Left lung (tissue), 10 donors: ENCODE data around the gene PRIM1. TPM values are rescaled to one million over a fixed set of nuclear protein-coding genes. Genes with fewer than 3 reads are reported as not detected.

ENCODE experiments used
- ATAC-seq: fragments of 200-7000 bp; cut with Tn5 transposase; one replicate; pipeline ENCODE4 v1.9.1; 2020; ENCODE audit warnings: moderate library complexity
- DNase-seq, 4 donors: peaks; one replicate each; pipeline ENCODE4 v3.0.0-alpha.2; 2013 to 2020
- H3K27ac ChIP-seq, 2 donors: fragments of 200-600 bp; sonication (generic) in 1 of 2; one replicate each; pipeline versions ENCODE4 v1.5.0 to v1.8.0; 2020 to 2021
- H3K27me3 ChIP-seq, 2 donors: fragments of 200-600 bp; sonication (generic) in 1 of 2; one replicate each; pipeline versions ENCODE4 v1.5.0 to v1.8.0; 2020 to 2021
- H3K36me3 ChIP-seq, 2 donors: fragments of 200-600 bp; sonication (generic) in 1 of 2; one replicate each; pipeline versions ENCODE4 v1.5.0 to v1.8.0; 2020 to 2021
- H3K4me1 ChIP-seq, 2 donors: fragments of 200-600 bp; one replicate each; pipeline ENCODE4 v1.8.0; 2021
- H3K4me3 ChIP-seq, 2 donors: fragments of 200-600 bp; sonication (generic) in 1 of 2; one replicate each; pipeline versions ENCODE4 v1.5.0 to v1.8.0; 2020 to 2021; ENCODE audit warnings: mild to moderate bottlenecking in 1 of 2
- H3K9me3 ChIP-seq, 2 donors: fragments of 200-600 bp; sonication (generic) in 1 of 2; one replicate each; pipeline versions ENCODE4 v1.5.0 to v1.8.0; 2020 to 2021
- intact Hi-C, 2 donors: fragments of 100-400 bp; cut with DNase I; formaldehyde crosslinking; loops; one replicate each; pipeline versions ENCODE4 v1.11.2 to v1.14.2; 2022
- polyA plus RNA-seq, 6 donors: library from polyadenylated mRNA; unstranded; fragments of 120-200 nt; gene quantifications; one replicate each; pipeline ENCODE4 v1.2.1, GENCODE V29; 2013; ENCODE audit not compliant: insufficient read length in 6 of 6
- total RNA-seq, 2 donors: library from RNA; stranded (reverse); fragmentation: NEBNext Ultra II Directional; extraction: Animal tissue kit (Norgen Biotek cat#: 25700); gene quantifications; one replicate each; pipeline ENCODE4 v1.2.1, GENCODE V29; 2021
- TF ChIP-seq, protein P1 (sequence below), 2 donors: fragments of 200-600 bp; sonication (generic) in 1 of 2; IDR thresholded peaks; one replicate each; pipeline versions ENCODE4 v1.5.0 to v1.8.0; 2021; ENCODE audit warnings: antibody characterized with exemption in 2 of 2
- donor health status: DM: no; HTN: yes; CAD: no.
- donor health status: DM: no; HTN: no; CAD: no.

Gene PRIM1
- total and polyA plus RNA-seq, 8 donors: 7.2 to 28.5 (median 20.8) TPM

DNA sequence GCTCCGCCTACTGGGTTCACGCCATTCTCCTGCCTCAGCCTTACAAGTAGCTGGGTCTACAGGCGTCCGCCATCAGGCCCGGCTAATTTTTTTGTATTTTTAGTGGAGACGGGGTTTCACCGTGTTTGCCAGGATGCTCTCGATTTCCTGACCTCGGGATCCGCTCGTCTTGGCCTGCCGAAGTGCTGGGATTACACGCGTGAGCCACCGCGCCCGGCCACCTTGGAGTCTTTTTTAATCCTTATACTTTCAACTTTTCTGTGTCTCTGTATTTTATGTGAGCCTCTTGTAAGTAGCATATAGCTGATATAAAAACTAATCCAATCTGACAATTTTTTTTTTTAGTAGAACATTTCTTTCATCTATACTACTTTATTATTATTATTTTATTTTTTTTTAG is 26.6 kb upstream of the PRIM1 start:
- Histone ChIP-seq H3K4me3 (no peak overlapping the region), H3K9me3 (no peaks in the 10 kb centered on the region), H3K27me3 (no peaks in the 10 kb centered on the region), H3K27ac (no peak overlapping the region), H3K4me1 (peaks cover 0 to 10% of the 10 kb centered on the region in 2 donors), H3K36me3 (no peaks in the 10 kb centered on the region)
- DNase-seq (peak in 1 of 4 donors; percentile 54), ATAC-seq (no peak)
- intact Hi-C loops: no loop called here
- TF ChIP-seq, protein P1, sequence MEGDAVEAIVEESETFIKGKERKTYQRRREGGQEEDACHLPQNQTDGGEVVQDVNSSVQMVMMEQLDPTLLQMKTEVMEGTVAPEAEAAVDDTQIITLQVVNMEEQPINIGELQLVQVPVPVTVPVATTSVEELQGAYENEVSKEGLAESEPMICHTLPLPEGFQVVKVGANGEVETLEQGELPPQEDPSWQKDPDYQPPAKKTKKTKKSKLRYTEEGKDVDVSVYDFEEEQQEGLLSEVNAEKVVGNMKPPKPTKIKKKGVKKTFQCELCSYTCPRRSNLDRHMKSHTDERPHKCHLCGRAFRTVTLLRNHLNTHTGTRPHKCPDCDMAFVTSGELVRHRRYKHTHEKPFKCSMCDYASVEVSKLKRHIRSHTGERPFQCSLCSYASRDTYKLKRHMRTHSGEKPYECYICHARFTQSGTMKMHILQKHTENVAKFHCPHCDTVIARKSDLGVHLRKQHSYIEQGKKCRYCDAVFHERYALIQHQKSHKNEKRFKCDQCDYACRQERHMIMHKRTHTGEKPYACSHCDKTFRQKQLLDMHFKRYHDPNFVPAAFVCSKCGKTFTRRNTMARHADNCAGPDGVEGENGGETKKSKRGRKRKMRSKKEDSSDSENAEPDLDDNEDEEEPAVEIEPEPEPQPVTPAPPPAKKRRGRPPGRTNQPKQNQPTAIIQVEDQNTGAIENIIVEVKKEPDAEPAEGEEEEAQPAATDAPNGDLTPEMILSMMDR (IDR thresholded peaks at IDR 0.05): no peak

DNA sequence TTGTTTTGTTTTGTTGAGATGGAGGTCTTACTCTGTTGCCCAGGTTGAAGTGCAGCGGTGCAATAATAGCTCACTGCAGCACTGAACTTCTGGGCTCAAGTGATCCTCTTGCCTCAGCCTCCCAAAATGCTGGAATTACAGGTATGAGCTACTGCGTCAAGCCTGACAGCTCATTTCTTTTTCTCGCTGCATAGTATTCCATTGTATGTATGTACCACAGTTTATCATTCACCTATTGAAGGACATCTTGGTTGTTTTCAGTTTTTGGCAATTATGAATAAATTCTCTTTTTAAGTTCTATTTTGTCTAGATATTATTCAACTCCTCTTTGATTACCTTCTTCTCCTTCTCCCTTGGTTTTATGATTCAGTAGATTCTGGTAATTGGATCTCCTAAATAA is 24.5 kb upstream of the PRIM1 start:
- Histone ChIP-seq H3K27me3 (no peaks in the 10 kb centered on the region), H3K4me3 (no peak overlapping the region), H3K27ac (no peak overlapping the region), H3K36me3 (no peaks in the 10 kb centered on the region), H3K9me3 (no peaks in the 10 kb centered on the region), H3K4me1 (peaks cover 0 to 10% of the 10 kb centered on the region in 2 donors)
- intact Hi-C loops: no loop called here
- DNase-seq (no peak), ATAC-seq (no peak)
- TF ChIP-seq, protein P1 (IDR thresholded peaks at IDR 0.05): no peak

DNA sequence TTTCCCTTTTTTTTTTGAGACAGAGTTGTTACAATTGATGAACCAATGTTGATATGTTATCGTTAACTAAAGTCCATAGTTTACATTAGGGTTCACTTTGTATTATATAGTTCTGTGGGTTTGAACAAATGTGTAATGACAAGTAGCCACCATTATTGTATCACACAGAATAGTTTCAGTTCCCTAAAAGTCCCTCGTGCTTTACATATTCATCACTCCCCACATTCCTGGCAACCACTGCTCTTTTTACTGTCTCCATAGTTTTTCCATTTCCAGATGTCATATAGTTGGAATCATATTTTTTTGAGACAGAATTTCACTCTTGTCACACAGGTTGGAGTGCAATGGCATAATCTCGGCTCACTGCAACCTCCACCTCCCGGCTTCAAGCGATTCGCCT is 23.5 kb upstream of the PRIM1 start:
- no peak for DNase-seq
- TF ChIP-seq, protein P1 (IDR thresholded peaks at IDR 0.05): no peak
- Histone ChIP-seq H3K36me3 (no peaks in the 10 kb centered on the region), H3K27ac (no peak overlapping the region), H3K4me1 (peaks cover 0 to 10% of the 10 kb centered on the region in 2 donors), H3K4me3 (no peak overlapping the region), H3K27me3 (no peaks in the 10 kb centered on the region), H3K9me3 (no peaks in the 10 kb centered on the region)
- no peak for ATAC-seq
- intact Hi-C loops: no loop called here

DNA sequence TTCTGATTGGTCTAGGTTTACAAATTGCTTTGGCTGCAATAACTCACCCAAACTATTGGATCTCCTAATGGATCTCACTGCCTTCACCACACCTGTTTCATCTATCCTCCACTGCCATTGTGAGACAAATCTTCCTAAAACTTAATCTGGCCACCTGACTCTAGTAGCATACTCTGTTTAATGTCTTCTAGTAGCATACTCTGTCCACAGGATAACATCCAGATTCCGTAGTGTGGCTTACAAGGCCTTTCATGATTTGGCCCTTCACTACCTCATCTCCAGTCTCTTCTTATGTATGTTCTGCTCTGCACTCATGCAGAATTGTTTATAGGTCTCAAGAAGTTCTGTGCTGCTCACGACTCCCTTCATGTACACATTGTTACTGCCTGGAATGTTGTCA is 21.0 kb upstream of the PRIM1 start:
- no peaks in the 10 kb centered on the region for H3K36me3 ChIP-seq
- TF ChIP-seq, protein P1 (IDR thresholded peaks at IDR 0.05): no peak
- no peak for ATAC-seq
- peaks cover 3 to 19% of the 10 kb centered on the region in 2 donors for H3K4me1 ChIP-seq
- H3K4me3 ChIP-seq: no peak overlapping the region
- intact Hi-C loops: no loop called here
- DNase-seq: no peak
- no peak overlapping the region for H3K27ac ChIP-seq
- H3K9me3 ChIP-seq: no peaks in the 10 kb centered on the region
- no peaks in the 10 kb centered on the region for H3K27me3 ChIP-seq

DNA sequence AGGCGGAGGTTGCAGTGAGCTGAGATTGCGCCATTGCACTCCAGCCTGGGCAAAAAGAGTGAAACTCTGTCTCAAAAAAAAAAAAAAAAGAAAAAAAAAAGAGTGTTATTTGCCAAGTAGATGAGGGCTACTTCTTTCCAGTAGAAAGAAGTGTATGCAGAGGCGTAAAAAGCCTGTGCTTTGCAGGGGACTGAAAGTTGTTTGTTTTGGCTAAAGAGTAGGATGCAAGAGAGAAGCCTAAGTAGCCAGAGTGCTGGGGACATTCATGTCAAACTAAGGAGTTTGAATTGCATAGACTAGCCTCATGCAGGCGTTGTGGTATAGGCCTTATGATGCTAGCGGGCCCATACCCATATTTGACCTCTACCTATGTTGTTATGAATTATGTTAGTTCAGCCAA is 20.5 kb upstream of the PRIM1 start:
- TF ChIP-seq, protein P1 (IDR thresholded peaks at IDR 0.05): no peak
- Histone ChIP-seq H3K27ac (no peak overlapping the region), H3K4me3 (no peak overlapping the region), H3K4me1 (peaks cover 5 to 19% of the 10 kb centered on the region in 2 donors), H3K9me3 (no peaks in the 10 kb centered on the region), H3K27me3 (no peaks in the 10 kb centered on the region), H3K36me3 (no peaks in the 10 kb centered on the region)
- ATAC-seq (peak; percentile 74), DNase-seq (no peak)
- intact Hi-C loops: no loop called here
